CD1c-positive myeloid dendritic cell (primary cell): ENCODE results near the gene UQCRQ.
A peak's percentile ranks its signal among the peaks of the same experiment; 100 is the strongest.

Experiments used
- DNase-seq: peaks from one replicate; pipeline ENCODE4 v3.0.0-alpha.2; 2016; ENCODE audit errors: extremely low spot score

Gene UQCRQ

DNA sequence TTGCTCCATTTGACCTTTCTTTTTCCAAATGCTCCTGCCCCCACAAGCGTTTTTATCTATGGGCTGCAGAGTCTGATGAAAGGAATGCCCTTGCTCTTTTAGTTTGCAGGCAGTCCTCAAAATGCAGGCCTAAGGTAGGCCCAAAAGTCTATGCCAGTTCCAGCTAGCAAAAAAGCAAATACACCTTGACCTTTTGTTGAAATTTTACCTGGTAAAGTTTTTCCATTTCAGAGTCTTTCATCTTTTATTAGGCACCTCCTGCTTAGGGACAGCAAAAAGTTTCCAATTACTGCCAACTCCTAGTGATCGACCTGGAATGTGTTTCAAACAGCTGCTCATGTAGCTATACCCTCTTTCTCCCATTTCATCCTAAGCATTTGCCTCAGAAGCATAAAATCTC is 4.4 kb downstream of the UQCRQ start:
- no peak for DNase-seq

DNA sequence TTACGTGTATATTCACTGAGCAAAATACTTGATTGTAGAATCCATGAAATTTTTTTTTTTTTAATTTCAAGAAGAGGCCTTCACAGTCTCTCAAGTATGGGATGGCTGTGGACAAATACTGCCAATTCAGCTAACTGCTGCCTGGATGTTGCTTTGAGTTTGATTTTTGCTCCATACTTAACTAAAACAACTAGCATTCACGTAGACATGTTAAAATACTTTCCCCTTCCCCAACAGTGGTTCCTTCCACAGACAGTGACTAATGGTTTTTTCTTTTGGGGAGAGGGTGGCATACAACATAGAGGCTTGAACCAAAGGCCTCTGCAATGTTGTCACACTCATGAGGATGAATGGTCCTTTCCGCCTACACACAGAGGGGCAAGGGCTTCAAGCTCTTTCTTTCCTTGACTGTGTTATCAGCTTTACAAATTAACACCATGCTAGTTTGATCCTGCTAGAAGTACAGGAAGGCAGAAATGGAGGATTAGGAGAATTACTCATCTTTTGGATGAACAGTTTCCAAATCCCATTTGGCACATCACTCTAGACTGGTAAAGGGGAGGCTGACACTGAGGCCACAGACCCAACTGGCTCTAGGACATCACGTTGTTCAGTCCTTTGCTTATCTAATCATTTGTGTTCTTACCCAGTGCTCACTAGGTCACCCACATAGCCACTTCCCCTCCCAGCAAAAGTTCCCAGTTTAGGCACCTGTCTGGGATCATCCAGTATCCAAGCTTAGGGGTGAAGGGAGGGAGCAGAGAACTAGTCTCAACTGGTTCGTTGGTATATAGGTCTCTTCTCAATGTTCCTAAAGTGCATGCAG is 5.2 kb downstream of the UQCRQ start:
- no peak for DNase-seq

DNA sequence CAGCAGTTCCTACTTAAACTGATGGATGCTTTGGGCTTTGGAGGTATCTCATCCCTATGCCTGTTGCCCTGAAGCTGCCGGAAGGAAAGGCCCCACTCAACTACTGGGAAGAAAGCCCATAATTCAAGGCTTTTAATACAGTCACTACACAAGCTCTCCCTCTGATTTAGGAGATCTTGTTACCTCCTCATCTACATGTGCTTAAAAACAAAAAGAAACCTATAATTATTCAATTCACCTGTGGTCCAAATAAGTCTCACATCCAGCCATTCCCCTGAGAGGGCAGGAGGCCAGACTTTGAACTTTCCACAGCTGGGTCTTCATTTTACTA is 6.3 kb downstream of the UQCRQ start:
- DNase-seq: no peak

DNA sequence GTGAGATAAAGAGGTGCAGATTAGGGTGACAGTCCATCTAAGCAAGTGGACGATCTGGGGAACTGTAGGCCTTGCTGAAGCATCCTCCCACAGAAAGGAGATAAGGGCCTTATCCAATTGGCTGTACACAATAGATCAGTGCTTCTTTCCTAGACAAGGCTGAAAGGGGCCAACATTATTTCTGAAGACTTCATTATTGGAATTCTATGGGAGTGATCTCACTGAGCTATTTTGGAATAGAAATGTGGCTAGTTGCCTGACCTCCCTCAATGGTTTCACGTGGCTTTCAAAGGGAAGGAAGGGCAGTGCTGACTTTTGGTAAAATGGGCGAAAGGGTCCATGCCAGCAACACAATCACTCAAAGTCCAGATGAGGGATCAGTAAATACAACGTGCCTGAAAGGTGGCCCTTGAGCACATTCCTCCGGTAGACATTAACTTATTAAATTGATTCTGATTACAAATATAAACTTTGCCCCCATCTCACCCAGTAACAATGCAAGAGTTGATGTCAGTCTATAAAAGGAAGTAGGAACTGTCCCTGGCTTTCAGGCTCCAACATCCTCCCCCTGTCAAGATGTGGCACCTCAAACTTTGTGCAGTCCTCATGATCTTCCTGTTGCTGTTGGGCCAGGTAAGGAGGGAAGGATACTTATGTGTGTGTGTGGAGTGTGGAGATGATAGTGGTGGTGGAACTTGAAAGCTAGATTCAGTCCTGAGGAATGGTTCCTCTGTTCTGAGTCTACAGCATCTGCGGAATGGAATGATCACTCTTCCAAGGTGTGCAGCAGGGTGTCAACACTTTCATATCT is 6.9 kb downstream of the UQCRQ start, which contains the start of gene LEAP2:
LEAP2 (plus strand) TSS at position 550 of the 811 bp plus-strand sequence; CDS start at position 577, 27 bp downstream.
- DNase-seq: no peak

DNA sequence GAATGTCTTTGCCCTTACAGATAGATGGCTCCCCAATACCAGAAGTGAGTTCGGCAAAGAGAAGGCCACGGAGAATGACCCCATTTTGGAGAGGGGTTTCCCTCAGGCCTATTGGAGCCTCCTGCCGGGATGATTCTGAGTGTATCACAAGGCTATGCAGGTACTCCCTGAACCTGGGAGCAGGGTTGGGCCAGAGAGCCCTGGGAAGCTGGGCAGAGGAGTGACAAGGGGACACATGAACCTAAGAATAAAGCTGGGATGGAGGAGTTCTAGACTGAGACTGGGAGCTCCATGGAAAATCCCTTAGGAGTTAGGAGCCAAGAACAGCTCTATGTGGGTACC is 7.5 kb downstream of the UQCRQ start:
- no peak for DNase-seq

DNA sequence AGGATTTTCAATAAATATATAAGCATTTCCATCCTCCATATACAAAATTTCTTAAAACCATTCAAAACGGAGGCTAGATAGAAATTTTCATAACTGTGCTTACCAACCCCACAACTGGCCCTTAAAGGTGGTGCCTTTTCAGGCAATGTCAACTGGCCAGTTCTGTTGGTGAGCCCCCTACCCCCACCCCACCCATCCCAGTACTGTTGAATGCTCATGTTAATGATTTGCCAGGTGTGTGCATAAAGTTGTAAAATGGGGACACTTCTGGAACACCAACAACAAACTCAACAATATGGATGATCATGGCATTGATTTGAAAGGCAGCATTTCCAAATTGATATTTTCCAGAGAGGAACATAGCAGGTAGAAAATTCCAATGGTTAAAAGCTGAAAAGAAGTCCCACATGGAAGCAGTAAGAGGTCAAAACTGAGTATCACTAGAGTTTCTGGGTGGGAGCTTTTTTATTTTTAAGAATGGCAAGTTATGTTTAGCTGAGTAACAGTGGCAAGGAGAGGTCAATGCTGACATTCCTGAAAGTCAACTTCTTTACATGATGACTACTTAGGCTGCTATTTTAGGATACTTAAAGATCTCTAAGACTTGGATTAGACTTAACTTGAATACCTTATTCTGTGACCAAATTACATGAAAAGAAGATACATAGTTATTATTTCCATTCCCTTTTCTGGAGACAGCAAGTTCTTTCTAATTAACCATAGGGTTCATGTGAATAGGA is 9.7 kb downstream of the UQCRQ start:
- no peak for DNase-seq

DNA sequence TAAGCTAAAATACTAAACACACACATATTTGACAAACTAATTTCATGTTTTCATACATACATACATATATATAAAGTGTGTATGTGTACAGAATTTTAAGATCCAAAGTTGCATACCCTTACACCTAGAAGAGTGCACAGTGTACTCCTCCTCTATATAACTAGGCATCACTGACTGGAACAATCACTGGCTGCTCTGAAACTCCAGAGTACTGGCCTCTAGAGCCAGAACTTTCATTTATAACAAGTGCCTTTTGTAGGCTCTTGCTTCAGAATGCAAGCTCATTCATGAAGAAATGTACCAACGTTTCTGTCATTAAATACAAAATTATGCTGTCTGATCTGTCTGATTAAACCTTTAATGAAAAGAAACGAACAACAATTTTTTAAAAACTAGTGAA is 11.0 kb downstream of the UQCRQ start:
- no peak for DNase-seq

DNA sequence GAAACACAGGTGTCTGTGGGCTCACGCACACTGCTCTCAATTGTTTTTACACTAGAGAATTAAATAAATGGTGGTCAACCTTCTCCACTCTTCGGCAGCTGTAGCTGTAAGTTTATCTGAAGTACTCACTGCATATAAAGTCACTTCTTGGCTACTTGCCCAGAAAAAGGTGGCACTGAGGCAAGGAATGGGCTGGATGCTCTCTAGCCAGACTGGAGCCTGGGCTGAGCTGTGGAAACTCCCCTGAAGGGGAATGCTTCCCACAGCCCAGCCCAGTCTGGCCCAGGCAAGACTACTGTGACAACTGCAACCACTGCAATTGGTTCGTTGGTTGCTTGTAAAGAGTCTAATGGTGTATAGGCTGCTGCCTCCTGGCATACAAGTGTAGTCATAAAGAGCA is 11.5 kb downstream of the UQCRQ start:
- no peak for DNase-seq

DNA sequence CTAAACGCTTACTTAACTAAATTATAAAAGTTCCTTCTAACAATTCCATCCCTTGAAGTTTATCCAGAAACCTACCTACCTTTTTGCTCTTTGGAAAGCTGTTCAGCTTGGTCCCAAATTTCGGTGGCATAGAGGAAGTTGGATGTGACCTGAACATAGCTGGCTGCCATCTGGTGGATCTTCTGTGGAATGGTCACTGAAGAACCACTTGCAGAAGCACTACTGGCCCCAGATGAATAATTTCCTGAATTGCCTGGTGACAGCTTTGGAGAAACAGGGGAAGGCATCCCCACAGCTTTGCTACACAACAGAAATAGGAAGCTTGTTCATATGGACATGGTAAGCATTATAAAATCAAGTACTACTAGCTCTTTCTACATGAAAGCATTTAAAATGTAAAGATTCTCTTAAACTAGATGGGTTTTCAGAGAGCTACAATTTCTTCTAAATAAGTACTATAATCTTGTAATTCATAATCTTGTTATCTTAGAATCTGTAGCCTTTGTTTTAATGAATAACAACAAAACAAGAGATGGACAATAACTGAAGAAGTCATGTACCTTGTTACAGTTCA is 16.9 kb downstream of the UQCRQ start:
- peak; percentile 81 for DNase-seq

DNA sequence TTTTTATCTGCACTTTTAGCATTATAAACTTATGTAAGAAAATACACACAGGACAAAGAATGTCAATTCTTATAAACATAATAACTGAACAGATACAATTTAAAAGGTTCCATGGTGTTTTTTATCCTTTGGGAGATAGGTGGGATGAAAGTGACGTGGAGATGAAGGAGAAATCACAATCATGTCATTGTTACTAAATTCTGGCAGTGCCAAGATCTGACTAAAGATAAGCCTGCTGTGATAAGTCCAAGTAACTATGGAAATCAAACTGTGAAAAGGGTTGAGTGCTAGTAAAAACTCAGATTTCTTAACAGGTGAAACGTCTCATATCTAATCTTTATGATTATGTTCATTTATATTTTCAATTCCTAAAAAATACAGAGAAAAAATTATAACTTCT is 18.1 kb downstream of the UQCRQ start:
- DNase-seq: no peak

DNA sequence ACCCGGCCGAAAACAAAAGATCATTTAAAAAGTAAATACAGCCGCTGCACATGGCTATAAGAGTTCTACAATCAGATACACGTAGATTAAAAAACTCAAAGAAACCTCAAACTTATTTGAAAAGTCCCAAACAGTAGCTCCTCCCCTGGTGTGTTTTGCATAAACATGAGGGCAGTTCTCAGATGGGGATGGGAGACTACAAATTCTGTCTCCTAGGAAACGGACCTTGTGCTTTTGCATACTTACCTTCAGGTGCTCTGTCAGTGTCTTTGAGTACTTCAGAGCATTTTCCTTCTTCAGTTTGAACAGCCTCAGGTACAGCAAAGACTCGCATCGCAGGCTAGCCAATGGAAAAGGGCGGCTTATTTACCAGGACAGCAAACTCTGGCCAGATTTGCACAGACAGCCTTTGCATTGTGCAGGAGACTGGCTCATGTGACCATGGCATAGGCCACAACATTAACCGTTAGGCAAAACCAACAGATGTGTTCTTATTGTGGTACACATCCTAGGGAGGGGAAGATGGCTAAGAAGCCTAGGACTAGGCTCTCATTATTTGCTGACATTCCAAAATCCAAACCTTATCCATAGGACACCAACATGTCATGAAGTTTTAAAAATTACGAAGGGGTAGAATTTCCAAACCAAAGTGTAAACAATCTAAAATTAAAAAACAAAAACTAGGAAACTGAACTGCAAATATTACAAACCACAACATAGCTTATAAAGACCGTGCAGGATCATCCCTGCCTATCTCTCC is 19.8 kb downstream of the UQCRQ start:
- no peak for DNase-seq

DNA sequence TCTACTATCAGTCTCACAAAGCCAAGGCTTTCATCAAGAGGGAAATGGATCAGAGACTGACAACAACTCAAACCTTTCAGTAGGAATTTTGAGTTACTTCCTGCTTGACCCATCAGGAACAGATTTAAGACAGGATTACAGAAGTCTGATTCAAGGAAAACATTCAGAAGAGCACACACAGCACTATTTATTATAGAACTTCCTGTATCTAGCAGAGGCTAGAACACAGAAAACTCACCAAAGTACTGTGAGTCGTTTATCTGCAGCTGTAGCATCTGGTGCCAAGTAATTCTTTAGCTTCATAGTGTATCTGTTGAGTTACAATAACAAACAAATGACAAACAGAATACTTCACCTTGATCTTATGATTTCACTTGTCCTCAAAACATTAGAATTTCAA is 20.8 kb downstream of the UQCRQ start:
- no peak for DNase-seq

DNA sequence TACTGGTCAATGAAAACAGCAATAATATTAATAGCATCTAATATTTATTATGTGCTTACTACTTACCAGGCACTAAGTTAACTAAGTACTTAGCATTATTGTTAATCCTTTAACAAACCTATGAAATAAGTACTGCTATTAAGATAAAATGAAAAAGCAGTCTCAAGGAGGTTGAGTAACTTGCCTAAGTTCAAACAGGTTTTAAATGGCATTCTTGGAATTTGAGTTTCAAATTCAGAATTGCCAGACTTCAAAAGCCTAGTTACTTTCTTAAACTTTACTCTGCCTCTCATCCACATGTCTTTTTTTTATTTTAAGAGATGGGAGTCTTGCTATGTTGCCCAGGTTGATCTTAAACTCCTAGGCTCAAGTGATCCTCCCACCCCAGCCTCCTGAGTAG is 23.1 kb downstream of the UQCRQ start:
- DNase-seq: no peak

DNA sequence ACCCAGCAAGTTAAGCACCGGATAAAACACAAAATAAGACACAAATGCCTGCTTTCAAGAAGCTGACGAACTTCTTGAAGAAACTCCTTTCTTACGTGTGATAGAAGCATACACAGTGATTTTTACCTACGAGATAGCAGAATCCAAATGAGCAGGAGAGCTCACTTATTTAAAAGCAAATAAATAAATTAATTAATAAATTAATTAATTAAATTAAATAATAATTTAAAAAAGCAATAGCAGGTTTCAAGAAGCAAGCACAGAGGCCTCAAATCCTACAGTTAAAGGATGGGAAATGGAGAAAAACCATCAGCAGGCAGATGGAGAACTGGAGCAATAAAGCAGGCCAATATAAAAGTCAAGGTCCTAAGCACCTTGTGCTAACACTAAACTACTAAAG is 24.4 kb downstream of the UQCRQ start:
- DNase-seq: no peak

DNA sequence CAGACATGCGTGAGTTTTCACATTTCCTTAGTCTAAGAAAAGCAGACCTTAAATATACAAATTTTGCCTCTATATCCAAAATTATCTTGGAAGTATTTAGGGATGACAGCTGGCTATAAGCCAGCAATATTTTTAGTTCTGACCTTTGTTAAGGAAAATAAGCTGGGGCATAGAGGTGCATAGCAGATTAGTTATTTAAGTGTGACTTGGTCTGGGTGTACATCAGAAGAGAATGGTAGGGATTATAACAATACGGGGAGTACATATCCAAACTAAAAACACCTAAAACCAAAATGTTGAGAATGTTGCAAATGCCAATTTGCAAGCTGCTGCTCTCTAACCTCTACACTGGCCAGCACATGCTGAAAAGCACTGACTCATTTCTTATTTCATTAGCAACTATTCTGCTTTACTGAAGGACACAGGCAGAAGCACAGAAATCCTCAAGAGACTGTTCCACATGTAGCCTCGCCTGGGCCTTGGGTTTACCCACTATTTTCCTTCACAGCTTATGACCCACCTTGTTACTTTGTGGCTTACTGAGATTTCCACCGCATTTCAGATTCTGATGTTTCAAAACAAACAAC is 29.4 kb downstream of the UQCRQ start:
- DNase-seq: no peak

DNA sequence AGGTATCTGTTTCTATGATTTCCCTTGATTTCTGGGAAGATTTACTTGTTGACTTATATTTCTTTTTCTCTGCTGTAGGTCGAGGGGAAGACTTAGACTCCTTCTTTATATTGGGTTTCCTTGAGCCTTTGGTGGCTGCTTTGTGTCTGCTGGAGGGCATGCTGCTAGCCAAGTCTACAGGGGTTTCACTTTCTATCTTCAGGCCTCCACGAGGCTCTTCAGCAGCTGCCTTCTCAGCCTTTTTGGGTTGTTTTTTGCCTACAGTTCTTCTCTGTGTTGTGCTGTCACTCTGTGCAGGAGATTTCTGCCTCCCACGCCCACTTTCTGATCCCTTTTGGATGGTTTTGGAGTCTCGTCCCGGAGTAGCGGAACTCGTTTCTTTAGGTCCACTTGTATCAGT is 30.2 kb downstream of the UQCRQ start:
- no peak for DNase-seq

DNA sequence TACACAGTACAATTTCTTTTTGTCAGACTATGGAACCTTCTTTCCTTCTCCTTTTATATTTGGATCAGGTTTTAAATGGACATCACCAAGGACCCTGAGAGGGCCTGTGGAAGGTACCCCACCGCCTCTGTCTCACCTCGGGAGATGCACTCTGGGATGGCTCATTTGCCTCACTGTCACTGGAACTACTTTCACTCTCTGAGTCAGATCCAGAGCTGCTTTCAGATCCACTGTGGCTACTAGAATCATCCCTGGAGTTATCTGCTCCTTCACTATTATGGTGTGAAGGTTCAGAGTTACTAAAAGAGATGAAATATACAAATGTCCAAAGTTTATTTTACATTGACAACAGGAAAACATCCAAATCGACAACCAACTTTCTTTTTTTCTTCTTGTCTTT is 31.7 kb downstream of the UQCRQ start:
- DNase-seq: no peak

DNA sequence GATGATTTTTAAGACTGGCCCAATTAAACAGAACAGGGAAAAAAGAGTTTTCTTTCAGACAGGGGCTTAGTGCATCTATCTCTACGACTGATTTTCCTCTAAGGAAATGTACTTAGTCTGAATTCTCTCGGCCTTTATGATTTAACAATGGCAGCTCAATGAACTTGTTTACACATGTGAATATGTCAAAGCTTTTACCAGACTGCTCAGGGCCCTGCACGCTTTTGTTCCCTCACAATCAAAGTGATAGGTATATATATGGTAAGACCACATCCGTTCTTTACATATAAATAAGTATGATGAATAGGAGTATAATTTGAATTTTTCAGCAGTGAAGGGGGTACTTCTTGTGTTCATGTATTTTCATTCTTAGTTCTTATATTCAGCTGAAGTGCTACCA is 34.6 kb downstream of the UQCRQ start:
- no peak for DNase-seq

DNA sequence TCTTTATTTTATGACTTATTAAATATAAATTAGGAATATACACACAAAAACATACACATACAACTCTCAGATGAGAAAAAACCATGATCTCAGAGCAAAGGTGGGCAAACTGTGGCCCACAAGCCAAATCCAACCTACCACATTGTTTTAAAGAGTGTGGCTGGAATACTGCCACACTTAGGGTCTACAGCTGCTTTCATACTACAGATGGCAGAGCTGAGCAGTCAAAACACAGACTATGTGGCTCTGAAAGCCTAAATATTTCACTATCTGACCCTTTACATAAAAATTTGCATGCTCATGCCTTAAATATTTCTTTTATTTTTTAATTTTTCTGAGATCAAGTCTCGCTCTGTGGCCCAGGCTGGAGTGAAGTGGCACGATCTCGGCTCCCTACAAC is 35.3 kb downstream of the UQCRQ start:
- no peak for DNase-seq

DNA sequence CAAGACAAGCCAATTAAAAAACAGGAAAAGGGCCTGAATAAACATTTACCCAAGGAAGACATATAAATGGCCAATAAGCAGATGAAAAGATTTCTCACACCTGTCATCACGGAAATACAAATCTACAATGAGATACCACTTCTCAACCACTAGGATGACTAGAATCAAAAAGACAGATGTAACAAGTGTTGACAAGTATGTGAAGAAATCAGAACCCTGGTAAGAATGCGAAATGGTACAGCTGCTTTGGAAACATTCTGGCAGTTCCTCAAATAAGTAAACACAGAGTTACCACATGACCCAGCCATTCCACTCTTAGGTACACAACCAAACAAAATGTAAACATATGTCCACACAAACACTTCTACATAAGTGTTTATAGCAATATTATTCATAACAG is 39.5 kb downstream of the UQCRQ start:
- peak; percentile 49 for DNase-seq

DNA sequence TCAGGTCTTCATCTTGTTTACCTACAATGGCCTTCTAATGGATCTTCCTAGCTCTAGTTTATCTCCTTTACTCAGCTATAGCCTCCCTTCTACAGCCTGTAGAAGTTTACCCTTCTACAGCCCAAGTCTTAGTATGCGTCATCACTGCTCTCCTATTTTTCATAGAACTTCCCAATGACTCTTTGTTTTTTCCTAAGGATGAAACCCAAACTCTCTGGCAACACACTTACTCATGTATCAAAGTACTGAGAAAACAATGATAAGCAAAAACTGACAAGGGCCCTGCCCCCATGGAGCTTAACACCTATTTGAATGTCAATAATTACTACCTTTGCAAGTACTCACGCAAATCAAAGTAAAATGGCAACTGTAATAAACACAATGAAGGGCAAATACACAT is 40.7 kb downstream of the UQCRQ start:
- DNase-seq: no peak
